Mucosa of stomach (tissue), 1 donor: ENCODE data around the gene WAC.
"Not testable (repeated sequence)": the region's sequence is repeated elsewhere in the genome, so short reads cannot be mapped to it uniquely, and the experiment has no call there.

Experiments used
- H3K27me3 ChIP-seq: one replicate; pipeline ENCODE4 v1.7.0; 2013; ENCODE audit warnings: mild to moderate bottlenecking, low read length; ENCODE audit not compliant: control insufficient read depth, insufficient read depth
- H3K36me3 ChIP-seq: one replicate; pipeline ENCODE4 v1.7.0; 2013; ENCODE audit warnings: low read length; ENCODE audit not compliant: control insufficient read depth, insufficient read depth
- H3K4me1 ChIP-seq: one replicate; pipeline ENCODE4 v1.7.0; 2013; ENCODE audit warnings: mild to moderate bottlenecking, low read length; ENCODE audit not compliant: control insufficient read depth, insufficient read depth
- H3K4me3 ChIP-seq: one replicate; pipeline ENCODE4 v1.7.0; 2013; ENCODE audit warnings: low read length
- H3K9ac ChIP-seq: one replicate; pipeline ENCODE4 v1.7.0; 2013; ENCODE audit warnings: mild to moderate bottlenecking, low read length, moderate library complexity
- H3K9me3 ChIP-seq: one replicate; pipeline ENCODE4 v1.7.0; 2013; ENCODE audit warnings: mild to moderate bottlenecking, low read length, moderate library complexity; ENCODE audit not compliant: control insufficient read depth
- donor health status: Pancreatic carcinoma.

WAC gene, protein sequence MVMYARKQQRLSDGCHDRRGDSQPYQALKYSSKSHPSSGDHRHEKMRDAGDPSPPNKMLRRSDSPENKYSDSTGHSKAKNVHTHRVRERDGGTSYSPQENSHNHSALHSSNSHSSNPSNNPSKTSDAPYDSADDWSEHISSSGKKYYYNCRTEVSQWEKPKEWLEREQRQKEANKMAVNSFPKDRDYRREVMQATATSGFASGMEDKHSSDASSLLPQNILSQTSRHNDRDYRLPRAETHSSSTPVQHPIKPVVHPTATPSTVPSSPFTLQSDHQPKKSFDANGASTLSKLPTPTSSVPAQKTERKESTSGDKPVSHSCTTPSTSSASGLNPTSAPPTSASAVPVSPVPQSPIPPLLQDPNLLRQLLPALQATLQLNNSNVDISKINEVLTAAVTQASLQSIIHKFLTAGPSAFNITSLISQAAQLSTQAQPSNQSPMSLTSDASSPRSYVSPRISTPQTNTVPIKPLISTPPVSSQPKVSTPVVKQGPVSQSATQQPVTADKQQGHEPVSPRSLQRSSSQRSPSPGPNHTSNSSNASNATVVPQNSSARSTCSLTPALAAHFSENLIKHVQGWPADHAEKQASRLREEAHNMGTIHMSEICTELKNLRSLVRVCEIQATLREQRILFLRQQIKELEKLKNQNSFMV

DNA sequence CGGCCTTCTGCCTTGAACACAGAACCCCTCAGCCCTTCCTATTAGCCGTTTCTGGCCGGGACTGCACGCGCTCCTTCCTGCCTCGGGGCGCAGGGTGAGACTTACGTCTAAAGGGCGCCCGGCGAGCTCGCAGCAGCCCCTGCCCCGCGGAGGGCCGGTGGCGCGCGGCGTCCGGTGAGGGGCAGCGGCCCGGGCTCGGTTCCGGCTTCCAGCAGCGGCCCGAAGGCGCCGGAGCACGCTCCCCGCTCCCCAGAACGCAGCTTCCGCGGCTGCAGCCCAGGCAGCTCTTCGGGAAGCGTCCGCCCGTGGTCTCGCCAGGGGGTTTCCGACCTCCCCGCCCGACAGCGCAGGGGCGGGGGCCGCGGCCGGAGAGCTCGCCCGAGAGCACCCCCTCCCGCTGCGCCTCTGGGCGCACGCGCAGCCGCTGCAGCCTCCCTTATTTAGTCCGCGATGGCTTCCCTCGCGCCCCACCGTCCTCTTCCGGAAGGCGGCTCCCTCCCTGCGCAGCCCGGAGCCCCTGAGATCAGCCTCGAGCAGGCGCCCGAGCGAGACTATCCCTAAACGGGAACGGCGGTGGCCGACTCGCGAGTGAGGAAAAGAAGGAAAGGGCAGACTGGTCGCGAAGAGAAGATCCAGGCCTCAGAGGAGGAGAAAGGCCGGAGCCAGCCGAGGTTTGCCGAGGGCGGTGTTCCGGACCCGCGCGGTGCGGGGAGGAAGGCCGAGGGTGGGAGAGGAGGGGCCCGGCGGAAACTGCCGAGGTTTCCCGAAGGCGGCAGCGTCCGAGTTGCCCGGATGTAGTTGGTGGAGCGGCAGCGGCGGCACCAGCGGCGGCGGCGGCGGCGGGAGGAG lies at the start of gene WAC:
Gene WAC (plus strand): TSS at position 782 of the 849 bp plus-strand sequence. CDS start 462 bp downstream, outside the sequence.
- H3K4me3 ChIP-seq = peak within 1 kb of the TSS; percentile 96
- peaks cover 4% of the 10 kb centered on the region for H3K4me1 ChIP-seq
- no peaks in the 10 kb centered on the region for H3K9me3 ChIP-seq
- no peaks in the 10 kb centered on the region for H3K27me3 ChIP-seq
- peak within 1 kb of the TSS; percentile 96 for H3K9ac ChIP-seq
- H3K36me3 ChIP-seq = no peaks in the 10 kb centered on the region

DNA sequence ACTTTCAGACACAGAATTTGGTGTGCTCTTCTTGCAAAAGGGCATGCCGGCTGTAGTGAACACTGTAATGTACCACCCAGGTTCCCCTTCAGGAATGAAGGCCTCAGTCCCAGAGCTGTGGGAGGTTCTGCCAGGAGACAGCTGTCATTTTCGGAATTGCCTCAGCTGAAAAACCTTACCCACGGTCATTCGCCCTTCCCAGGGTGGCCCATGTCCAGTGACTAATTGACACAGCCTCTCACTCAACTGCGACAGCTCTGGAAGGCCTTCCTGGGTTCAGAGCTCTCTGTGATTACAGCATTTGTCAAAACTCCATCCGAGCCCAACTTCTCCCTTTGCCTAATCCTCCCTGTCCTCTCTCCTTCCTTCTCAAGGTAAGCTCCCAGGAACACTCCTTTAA lies 43.7 kb upstream of the WAC start:
- H3K4me3 ChIP-seq = no peak overlapping the region
- no peaks in the 10 kb centered on the region for H3K36me3 ChIP-seq
- no peaks in the 10 kb centered on the region for H3K9me3 ChIP-seq
- no peaks in the 10 kb centered on the region for H3K4me1 ChIP-seq
- no peak overlapping the region for H3K9ac ChIP-seq
- no peaks in the 10 kb centered on the region for H3K27me3 ChIP-seq

DNA sequence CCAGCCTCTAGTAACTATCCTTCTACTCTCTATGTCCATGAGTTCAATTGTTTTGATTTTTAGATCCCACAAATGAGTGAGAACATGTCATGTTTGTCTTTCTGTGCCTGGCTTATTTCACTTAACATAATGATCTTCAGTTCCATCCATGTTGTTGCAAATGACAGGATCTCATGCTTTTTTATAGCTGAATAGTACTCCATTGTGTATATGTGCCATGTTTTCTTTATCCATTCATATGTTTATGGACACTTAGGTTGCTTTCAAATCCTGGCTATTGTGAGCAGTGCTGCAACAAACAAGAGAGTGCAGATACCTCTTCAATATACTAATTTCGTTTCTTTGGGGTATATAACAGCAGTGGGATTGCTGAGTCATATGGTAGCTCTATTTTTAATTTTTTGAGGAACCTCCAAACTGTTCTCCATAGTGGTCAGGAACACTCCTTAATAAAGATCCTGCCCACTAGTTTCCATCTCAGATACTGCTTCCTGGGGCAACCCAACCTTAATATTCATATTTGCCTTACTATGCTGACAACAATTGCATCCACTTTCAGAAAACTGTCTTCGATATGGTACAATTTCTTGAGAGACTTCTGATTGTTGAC lies 42.6 kb upstream of the WAC start:
- not testable (repeated sequence) for H3K9me3 ChIP-seq, H3K27me3 ChIP-seq, H3K4me1 ChIP-seq, H3K9ac ChIP-seq, H3K36me3 ChIP-seq, H3K4me3 ChIP-seq

DNA sequence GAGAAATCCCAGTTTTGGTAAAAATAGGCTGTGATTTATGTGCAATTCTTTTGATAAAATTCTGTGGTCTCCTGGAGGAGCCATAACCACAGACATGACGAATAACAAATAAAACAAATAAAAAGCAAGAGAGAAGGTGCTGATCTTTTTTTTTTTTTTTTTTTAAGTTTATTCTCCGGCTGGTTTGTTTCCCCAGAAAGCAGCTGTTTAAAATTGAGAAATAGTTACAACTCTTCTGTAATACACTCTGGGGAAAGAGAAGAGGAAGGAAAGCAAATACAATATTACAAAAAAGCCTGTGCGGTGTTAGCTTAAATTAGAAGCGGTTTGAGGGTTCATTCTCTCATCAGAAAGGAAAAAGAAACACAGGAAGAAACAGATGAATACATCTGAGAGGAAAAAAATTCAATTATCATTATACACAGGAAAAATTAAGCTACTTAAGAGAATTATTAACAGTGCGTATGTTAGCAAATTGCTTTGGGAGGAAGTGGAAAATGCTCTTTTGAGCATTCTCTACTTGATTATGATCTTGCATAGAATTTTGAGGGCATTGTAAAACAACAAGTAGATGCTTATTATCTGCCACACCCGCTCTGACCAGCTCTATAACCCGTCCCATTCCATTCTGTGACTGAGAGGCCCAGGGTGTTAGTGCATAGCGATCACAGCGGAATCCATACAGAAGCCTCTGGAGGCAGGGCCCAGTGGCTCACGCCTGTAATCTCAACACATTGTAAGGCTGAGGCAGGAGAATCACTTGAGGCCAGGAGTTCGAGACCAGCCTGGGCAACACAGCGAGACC lies 40.6 kb upstream of the WAC start:
- Histone ChIP-seq H3K4me1 (no peaks in the 10 kb centered on the region), H3K36me3 (no peaks in the 10 kb centered on the region), H3K9me3 (no peaks in the 10 kb centered on the region), H3K4me3 (no peak overlapping the region), H3K9ac (no peak overlapping the region), H3K27me3 (no peaks in the 10 kb centered on the region)

DNA sequence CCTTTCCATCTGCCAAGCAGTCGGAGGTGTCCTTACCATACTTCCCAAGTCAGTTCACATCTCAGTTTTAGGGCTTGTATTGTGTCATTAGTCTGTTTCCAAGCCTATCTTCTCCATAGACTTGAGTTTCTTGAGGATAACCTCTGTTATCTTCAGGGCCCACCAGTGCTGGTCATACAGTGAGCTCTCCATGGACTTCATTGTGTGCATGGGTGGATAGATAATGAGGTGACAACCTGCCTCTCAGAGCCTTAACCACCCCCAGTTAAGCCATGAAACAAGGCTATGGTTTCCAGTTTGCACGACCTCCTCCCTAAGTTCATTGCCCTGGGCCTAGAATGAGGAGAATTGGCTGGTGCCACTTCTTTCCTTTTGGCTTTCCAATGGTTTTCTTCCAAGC lies 38.5 kb upstream of the WAC start:
- H3K27me3 ChIP-seq = no peaks in the 10 kb centered on the region
- no peaks in the 10 kb centered on the region for H3K36me3 ChIP-seq
- H3K4me1 ChIP-seq = no peaks in the 10 kb centered on the region
- H3K4me3 ChIP-seq = no peak overlapping the region
- no peak overlapping the region for H3K9ac ChIP-seq
- H3K9me3 ChIP-seq = no peaks in the 10 kb centered on the region

DNA sequence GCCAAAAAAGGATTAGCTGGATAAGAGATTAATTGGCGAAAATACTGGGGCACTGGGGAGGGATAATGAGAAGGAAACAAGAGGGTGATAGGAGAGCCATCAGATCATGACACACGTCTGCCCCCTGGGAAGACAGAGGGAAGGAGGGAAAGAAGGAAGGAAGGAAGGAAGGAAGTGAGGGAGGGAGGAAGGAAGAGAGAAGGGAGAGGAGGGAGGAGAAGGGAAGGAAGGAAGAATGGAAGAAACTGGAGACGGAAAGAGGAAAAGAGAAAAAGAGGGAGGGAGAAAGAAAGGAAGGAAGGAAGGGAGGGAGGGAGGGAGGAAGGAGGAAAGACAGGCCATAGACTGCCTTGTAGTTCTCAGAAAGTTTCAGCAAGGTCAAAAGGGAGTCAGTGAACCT lies 37.8 kb upstream of the WAC start:
- Histone ChIP-seq H3K36me3 (no peaks in the 10 kb centered on the region), H3K9ac (no peak overlapping the region), H3K4me3 (no peak overlapping the region), H3K9me3 (no peaks in the 10 kb centered on the region), H3K27me3 (no peaks in the 10 kb centered on the region), H3K4me1 (no peaks in the 10 kb centered on the region)

DNA sequence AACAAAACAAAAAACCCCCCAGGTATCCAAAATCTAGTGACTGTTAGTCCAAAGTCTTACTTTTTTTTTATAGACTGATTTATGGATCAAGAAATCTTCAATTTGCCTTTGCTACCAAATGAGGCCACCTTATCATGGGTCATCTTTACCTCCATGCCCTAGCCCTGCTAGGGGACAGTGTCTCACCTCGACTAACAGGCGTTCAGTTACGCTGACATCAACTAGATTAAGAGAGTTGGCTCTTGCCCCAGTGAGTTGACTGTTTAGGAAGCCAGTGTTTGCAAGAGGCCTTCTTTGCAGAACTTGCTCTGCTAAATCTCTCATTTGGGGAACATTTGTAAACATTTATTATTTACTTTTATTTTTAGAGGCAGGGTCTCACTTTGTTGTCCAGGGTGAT lies 36.9 kb upstream of the WAC start:
- Histone ChIP-seq H3K9ac (no peak overlapping the region), H3K4me3 (no peak overlapping the region), H3K27me3 (no peaks in the 10 kb centered on the region), H3K4me1 (no peaks in the 10 kb centered on the region), H3K9me3 (no peaks in the 10 kb centered on the region), H3K36me3 (no peaks in the 10 kb centered on the region)

DNA sequence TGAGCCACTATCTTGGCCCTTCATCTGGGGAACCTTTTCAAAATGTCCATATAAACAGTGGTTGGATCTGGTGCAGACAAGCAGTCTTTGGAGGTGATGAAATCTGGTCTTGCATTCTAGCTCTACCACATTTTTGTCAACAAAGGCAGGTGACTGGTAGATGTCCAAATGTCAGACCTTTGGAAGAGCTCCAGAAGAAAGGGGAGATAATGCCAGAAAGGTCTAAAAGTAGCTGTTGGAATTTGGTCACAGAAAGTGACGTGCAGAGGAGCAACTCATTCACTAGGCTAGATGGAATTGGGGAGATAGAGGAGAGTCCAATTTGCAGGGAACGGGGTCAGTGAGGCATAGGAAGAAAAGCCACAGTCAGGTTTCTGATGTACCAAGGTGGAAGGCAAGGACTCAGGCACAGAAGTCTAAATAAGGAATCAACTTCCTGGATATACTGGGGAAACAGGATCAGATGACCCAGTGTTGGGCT lies 36.4 kb upstream of the WAC start:
- H3K4me3 ChIP-seq = no peak overlapping the region
- H3K27me3 ChIP-seq = no peaks in the 10 kb centered on the region
- H3K4me1 ChIP-seq = no peaks in the 10 kb centered on the region
- no peaks in the 10 kb centered on the region for H3K36me3 ChIP-seq
- no peaks in the 10 kb centered on the region for H3K9me3 ChIP-seq
- no peak overlapping the region for H3K9ac ChIP-seq

DNA sequence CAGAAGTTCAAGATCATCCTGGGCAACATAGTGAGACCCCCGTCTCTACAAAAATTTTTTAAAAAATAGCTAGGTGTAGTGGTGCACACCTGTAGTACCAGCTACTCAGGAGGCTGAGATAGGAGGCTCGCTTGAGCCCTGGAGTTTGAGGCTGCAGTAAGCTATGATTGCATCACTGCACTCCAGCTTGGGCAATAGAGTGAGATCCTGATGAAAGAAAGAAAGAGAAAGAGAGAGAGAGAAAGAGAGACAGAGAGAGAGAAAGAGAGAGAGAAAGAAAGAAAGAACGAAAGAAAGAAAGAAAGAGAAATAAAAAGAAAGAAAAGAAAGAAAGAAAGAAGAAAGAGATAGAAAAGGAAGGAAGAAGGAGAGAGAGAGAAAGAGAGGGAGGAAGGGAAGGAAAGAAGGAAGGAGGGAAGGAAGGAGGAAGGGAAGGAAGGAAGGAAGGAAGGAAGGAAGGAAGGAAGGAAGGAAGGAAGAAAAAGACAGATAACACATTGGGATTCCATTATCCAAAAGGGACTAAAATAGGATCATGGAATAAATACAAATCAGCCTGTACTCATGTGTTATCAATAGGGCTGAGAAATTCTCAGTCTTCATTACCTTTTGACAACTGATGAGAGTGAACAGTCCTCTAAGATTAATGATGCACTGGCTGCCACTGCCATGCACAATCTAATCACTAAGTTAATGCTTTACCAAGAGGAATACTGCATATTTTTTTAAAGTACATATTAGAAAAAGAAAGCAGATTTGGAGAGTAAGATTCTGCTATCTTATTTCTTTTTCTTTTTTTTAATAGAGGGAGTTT lies 35.4 kb upstream of the WAC start:
- Histone ChIP-seq H3K9ac (no peak overlapping the region), H3K9me3 (no peaks in the 10 kb centered on the region)

DNA sequence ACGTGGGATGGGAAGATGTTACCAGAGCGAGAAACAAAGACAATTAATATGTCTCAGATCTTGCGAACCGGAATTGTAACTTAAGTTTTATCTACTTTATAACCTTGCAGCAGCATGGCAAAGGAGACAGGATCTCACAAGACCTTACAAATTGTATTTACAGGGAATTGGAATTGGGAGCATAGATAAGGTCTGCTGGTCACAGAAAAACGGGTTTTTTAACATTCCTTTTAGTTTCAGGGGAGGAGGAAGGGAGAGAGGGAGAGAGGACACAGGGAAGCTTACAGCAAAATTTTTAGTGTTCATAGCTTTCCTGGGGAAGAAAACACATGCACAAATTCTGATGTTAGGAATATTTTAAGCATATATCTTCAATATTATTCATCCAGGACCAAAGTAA lies 32.7 kb upstream of the WAC start:
- not testable (repeated sequence) for H3K4me1 ChIP-seq, H3K9ac ChIP-seq, H3K36me3 ChIP-seq, H3K4me3 ChIP-seq, H3K9me3 ChIP-seq, H3K27me3 ChIP-seq

More for the DNA sequence above, 35.4 kb upstream of the WAC start:
- H3K36me3 ChIP-seq = no peaks in the 10 kb centered on the region
- H3K27me3 ChIP-seq = no peaks in the 10 kb centered on the region
- H3K4me1 ChIP-seq = no peaks in the 10 kb centered on the region
- no peak overlapping the region for H3K4me3 ChIP-seq
